Measurements from ENCODE around the gene RGP1.

RGP1 gene

GRCh38 chr9:35774907-35775635 lies 26.0 kb downstream of the RGP1 start:
- DNase-seq, result no peak

DNA sequence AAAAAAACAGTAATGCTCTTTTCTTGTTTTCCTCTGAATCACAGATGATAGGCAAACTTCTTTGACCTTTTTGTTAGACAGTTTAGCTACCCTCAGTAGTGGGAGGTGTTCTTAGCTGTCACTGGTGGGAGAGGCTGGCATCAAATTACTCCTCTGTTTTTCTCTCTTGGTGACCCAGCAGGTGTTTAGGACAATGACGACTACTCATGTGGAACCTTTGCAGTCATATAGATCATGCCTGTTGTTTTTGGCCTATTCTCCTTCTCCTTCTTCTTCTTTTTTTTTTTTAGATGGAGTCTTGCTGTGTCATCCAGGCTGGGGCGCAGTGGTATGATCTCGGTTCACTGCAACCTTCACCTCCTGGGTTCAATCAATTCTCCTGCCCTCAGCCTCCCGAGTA lies 26.9 kb downstream of the RGP1 start:
- no peak for DNase-seq

DNA sequence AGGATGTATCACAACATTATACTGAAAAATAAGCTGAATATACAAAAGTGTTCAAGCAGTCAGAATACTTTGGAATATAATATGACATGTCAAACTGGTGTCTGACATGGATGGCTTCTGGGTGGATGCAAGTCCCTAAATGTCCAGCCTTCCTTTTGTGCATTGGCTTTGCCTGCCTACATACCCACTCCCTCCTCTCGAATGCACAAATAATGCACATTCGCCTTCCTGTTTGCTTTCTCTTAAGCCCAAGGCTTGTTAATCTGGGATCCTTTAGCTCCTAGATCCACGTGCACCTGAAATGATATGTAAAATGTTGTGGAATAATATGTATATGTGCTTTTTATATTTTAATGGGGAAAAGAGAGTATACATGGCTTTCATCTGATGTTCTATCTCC lies 29.4 kb downstream of the RGP1 start:
- DNase-seq, result no peak

GRCh38 chr9:35781066-35781465 lies 32.0 kb downstream of the RGP1 start:
- DNase-seq, result no peak

DNA sequence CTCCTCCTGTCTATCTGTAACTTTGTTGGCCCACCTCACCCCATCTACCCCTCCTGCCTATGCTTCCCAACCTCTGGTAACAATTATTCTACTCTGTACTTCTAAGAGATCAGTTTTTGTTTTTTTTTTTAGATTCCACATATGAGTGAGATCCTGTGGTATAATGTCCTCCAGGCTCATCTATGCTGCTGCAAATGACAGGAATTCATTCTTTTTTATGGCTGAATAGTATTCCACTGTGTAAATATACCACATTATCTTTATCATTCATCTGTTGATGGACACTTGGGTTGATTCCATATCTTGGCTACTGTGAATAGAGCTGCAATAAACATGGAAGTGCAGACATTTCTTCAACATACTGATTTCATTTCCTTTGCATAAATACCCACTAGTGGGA lies 34.3 kb downstream of the RGP1 start:
- DNase-seq, result no peak

- no peak for DNase-seq
Observed at GRCh38 chr9:35789541-35789940, 40.5 kb downstream of the RGP1 start.

DNA sequence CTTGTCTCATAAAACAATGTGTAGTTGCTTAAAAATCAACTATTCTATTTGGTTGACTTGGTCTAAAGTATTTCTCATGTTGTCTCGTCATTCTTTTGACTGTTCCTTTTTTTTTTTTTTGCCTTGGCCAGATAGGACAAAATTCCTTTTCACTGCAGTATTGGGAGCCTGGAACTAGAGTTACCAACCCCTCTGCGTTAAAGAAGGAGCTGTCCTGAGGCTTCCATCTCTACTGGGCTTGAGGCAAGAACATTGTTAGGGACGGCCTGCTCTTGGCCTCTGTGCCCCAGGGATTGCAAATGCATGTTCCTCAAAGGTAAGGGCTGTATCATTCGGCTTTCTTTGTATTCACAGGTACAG lies 40.9 kb downstream of the RGP1 start:
- no peak for DNase-seq

GRCh38 chr9:35790385-35791296 lies 41.6 kb downstream of the RGP1 start:
- peak; percentile 75 for DNase-seq

GRCh38 chr9:35791297-35791921 lies 42.3 kb downstream of the RGP1 start, which contains the start of gene NPR2:
Gene NPR2 (plus strand): TSS chr9:35791591. CDS start chr9:35792409, 818 bp downstream.
- DNase-seq, result no peak

DNA sequence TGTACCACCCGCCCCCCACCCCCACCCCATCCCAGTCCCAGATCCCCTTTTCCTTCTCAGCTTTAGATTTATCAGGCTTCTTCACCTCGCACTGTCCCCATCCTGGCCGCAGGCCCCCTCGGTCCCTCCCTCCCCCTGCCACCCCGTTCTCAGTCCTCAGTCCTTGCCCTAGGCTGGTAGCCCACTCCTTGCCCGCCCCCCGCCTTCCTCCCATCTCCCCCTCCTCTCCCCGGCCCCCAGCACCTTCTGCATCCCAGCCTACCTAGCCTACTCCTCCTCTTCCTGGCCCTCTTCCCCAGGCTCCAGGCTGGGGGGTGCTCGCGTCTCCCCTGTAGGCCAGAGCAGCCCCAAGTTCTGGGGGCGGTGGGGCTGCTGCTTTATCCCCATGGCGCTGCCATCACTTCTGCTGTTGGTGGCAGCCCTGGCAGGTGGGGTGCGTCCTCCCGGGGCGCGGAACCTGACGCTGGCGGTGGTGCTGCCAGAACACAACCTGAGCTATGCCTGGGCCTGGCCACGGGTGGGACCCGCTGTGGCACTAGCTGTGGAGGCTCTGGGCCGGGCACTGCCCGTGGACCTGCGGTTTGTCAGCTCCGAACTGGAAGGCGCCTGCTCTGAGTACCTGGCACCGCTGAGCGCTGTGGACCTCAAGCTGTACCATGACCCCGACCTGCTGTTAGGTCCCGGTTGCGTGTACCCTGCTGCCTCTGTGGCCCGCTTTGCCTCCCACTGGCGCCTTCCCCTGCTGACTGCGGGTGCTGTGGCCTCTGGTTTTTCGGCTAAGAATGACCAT lies 43.1 kb downstream of the RGP1 start:
- no peak for DNase-seq

DNA sequence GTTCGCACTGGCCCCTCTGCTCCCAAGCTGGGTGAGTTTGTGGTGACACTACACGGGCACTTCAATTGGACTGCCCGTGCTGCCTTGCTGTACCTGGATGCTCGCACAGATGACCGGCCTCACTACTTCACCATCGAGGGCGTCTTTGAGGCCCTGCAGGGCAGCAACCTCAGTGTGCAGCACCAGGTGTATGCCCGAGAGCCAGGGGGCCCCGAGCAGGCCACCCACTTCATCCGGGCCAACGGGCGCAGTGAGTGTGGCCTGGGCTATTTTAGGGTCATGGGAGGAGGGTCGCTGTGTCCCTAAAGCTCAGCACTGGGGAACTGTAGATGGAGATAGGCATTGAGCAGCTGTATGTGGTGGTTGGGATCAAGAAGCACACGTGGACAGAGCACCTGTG lies 43.7 kb downstream of the RGP1 start:
- DNase-seq, result no peak

GRCh38 chr9:35793461-35793860 lies 44.4 kb downstream of the RGP1 start:
- DNase-seq, result no peak

DNA sequence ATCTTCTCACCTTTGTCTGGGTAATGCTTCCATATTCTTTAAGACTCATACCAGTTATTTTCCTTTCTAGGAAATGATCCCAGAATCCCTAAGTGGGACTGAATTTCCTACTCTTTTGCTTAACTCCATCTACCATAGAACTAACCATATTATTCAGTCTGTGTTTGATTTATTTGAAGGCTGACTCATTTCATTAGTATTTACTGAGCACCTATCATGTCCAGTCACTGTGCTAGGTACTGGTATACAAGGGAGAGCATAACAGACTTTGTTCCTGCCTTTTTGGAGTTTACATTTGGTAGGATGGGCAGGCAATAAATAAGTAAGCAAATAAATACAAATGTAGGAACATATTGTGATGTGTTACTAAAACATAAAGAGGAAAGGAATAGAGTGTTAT lies 46.6 kb downstream of the RGP1 start:
- DNase-seq, result no peak

DNA sequence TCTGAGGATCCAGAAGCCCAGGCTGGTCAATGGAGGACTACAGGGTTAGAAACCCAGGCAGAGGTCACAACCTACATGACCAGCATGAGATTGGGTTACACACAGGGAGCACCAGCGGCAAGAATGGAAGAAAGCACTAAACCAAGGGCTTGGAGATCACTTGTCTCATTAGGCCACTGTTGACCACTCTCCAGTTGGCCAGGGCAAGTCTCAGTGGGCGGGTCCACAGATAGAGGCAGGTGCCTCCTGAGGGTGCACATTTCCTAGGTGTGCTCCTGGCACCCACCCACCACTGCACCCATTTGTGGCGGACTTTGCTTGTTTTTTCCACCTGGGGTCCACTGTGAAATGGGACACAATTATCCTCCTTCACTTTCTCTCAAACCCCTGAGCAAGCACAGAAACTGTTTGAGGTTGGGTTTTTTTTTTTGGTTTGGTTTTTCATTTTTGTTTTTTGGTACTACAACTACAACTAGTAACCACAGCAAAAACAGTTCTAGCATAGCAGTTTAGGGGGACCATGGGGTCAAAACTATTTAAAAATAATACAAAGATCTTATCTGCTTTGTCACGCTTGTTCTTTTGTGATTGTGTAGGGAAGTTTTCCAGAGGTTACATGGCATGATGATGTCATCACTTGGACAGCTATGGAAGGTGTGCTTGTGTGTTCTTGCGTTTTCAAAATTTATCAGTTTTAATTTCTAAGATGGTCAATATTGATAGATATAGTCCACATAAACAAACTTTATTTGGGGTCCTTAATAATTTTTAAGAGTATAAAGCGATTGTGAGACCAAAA lies 48.4 kb downstream of the RGP1 start:
- no peak for DNase-seq

DNA sequence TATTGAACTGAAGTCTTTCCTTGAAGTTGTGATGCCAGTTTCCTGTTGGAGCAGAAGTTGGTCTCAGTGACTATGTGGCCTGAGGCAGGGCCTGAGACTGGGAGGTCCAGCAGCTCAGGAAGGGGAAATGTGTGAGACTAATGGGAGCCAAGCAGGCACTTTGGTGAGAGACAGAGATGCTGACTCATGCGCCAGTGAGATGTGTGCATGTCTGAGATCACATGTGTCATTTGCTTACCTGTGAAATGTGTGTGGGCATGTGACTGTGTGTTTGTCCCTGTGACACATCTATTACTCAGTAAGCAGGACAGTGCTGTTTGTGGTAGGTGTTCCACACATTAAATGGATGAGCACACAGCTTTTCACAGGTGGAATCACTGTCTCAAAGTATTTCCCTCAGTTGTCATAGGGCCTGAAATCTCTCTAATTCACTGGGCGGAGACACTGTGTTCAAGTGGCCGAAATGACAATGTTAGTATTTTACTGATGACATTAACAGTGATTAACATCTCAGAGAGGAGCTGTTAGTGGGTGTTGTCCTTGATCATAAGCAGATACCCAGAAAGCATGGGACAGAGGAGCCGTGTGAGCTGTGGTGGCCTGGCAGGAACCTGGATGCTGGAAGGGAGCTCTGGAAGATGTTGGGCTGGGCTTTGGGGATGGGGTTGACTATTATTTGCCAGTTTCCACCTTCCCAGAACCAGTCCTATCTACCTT lies 49.7 kb downstream of the RGP1 start:
- DNase-seq, result no peak

GRCh38 chr9:35800530-35800929 lies 51.4 kb downstream of the RGP1 start:
- no peak for DNase-seq

DNA sequence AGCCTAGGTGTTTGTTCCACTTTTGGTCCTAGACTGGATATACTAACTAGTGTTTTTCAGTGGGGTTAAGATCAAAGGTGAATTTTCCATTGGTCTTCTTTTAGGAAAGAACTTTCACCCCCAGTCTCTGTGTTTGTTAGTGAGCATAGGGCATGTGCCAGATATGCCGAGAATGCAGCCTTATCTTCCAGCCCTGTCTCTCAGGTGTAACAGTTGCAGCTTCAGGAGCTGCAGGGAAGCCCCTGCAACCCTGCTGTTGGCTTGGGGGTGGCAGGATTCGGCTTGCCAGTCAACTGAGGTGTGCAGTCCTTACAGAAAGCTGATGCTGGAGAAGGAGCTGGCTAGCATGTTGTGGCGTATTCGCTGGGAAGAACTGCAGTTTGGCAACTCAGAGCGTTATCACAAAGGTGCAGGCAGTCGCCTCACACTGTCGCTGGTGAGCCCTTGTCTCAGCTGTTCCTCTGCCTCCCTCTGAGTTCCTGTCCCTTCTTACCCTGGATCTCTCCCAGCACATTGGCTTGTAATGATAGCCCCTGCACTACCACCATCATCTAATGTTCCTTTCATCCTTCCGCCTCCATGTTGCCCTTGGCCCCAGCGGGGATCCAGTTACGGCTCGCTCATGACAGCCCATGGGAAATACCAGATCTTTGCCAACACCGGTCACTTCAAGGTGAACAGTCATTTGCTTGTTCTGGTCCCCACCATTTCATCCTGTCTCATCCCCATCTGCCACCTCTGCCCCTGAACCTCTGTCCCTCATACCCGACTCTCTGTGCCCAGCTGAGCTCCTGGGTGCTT lies 52.4 kb downstream of the RGP1 start:
- no peak for DNase-seq

- DNase-seq, result no peak
Observed at GRCh38 chr9:35806101-35806500, 57.0 kb downstream of the RGP1 start.
